Activated T-helper 1 cell treated with anti-CD3 and anti-CD28 coated beads, Interleukin-2, amount 50 U/mL, for 16 hours (primary cell): ENCODE data around the gene BCL2L11.

ENCODE experiments used
- DNase-seq, 2 donors: peaks; one replicate each; pipeline ENCODE4 v3.0.0-alpha.2; 2020; ENCODE audit warnings: low read depth in 1 of 2, low spot score in 1 of 2

The BCL2L11 gene

GRCh38 chr2:111168528-111169239 lies 48.0 kb downstream of the BCL2L11 start:
- peak in 1 of 2 donors; percentile 49 for DNase-seq

DNA sequence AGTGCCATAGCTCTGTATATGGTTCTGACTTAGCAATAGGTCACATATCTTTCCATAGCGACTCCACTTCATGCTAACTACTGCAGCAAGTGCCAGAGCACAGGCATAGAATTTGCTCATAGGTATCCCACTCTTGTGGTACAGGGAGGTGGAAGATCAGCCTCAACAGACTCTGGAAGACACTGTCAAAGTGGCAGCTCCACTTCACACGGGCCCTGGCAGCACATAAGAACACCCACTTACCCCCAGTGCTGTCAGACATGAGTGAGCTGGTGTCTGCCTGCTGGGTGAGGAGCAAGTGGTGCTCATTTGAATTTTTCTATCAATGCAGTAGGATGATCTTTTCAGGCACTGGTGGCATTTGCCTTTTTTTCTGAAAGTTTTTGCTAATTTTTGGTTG lies 48.6 kb downstream of the BCL2L11 start:
- DNase-seq: no peak

DNA sequence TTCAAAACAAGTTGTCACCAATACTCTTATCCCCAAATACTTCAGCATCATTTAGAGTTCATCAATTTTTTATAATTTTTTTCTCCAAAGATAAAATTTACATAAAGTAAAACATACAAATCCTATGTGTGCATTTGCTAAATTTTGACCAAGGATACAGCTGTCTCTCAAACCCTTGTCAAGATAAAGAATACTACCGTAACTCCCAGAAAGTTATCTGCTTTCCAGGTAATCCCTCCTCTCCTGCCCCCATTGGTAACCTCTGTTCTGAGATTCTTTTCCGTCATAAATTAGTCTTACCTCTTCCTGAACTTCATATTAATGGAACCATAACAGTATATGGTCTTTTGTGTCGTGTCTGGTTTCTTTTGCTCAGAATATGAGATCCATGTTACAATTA lies 49.2 kb downstream of the BCL2L11 start:
- no peak for DNase-seq

- DNase-seq: no peak
These were observed 50.7 kb downstream of the BCL2L11 start for GRCh38 chr2:111171337-111171930.

DNA sequence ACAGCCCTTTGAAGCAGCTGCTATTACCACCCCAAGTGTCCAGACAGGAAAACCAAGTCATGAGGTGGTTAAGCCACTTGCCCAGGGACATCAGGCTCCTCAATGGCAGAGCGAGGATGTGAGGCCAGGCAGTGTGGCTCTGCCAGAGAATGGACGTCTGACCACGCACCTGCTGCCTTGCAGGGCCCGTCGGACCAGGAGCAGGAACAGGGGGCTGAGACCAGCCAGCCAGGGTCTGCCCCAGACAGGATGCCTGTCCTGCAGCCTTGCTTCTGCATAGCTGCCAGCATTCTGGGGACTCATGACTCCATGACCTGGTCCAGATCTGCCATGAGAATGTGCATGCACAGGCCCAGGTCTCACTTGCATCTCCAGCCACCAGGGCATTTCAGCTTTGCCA lies 52.0 kb downstream of the BCL2L11 start:
- no peak for DNase-seq

- no peak for DNase-seq
These were observed 52.6 kb downstream of the BCL2L11 start for GRCh38 chr2:111173338-111173737.

DNA sequence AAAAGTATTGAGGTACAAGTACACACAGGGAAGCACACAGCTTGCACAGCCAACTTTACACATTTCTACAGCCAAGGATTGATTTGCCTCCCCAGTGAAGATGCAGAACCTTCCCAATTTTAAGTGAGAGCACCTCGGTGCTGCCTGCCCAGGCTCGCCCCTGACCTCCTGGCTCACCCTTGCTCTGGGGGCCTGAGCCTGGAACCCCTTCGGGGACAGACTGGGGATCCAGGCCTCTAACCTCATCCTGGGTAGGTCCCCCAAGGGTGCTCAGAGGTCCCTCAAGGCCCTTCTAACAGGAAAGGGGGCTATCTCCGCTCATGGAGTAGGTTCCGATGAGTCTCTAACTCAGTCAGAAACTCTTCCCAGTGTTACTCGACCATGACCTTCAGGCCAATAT lies 53.1 kb downstream of the BCL2L11 start:
- no peak for DNase-seq

GRCh38 chr2:111175615-111176014 lies 54.9 kb downstream of the BCL2L11 start:
- no peak for DNase-seq

DNA sequence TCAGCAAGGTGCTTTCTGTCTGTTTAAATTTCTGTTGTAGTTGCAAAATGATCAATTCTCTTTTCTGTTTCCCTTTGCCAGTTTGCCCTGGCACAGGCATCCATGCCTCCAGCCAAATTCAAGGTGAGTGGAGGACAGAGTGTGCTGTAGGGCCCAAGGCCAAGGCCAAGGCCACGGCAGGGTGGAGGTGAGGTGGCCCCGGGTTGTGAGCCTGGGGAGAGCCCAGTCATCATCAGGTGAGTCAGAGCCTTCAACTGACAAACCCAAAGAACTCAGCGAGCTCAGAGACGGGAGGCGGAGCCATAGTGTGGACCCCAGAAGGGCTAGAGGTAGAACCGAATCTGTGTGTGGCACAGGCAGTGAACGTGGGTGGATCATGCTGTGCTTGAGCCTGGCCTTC lies 55.7 kb downstream of the BCL2L11 start:
- no peak for DNase-seq

- DNase-seq: no peak
These were observed 56.2 kb downstream of the BCL2L11 start for GRCh38 chr2:111176867-111177266.

GRCh38 chr2:111178296-111178695 lies 57.6 kb downstream of the BCL2L11 start:
- DNase-seq: no peak

DNA sequence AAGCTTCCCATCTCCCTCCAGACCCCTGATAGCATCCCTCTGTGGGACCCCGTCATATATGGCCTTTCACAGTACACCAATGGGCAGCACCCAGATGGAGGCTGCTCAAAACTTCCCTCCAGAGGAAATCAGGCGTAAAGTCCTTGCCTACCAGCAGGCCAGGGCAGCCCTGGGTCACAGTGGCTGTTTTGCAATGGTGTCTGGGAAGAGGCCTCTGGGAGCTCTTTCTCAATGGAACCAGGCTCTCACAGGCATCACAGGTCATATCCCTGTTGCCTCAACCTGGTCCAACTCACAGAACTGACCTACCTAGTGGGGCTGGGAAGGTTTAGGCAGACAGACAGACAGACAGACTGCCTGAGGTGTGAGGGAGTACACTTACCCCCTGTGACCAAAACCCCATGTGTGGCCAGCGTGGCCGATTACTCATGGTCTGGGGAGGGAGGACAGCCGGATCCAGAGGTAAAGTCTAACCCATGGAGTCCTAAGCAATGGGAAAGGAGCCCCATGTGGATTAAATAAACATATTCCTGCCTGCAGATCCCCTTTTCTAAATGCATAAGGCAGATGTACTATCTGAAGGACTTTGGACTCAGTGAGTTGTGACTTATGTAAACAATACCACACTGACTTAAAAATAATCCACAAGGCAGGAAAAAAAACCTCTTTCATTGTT lies 58.2 kb downstream of the BCL2L11 start:
- no peak for DNase-seq

- DNase-seq: no peak
These were observed 61.4 kb downstream of the BCL2L11 start for GRCh38 chr2:111182121-111182520.

DNA sequence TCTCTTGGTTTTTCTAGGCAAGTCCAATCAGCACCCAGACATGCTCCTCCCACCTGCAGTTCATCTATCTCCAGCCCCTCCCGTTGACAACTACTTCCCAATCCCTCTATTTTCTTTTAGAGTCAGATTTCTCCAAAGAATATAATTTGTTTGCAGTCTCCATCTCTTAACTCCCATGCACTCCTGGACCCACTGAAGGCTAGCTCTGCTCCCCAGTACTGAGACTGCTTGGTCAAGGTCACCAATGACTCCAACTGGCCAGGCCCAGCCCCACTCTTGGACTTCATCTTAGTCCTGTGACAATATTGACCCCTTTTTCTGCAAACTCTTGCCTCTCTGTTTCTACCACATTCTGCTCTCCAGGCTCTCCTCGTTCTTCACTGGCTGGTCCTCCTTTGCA lies 62.0 kb downstream of the BCL2L11 start:
- no peak for DNase-seq

GRCh38 chr2:111184725-111185310 lies 64.1 kb downstream of the BCL2L11 start:
- no peak for DNase-seq

DNA sequence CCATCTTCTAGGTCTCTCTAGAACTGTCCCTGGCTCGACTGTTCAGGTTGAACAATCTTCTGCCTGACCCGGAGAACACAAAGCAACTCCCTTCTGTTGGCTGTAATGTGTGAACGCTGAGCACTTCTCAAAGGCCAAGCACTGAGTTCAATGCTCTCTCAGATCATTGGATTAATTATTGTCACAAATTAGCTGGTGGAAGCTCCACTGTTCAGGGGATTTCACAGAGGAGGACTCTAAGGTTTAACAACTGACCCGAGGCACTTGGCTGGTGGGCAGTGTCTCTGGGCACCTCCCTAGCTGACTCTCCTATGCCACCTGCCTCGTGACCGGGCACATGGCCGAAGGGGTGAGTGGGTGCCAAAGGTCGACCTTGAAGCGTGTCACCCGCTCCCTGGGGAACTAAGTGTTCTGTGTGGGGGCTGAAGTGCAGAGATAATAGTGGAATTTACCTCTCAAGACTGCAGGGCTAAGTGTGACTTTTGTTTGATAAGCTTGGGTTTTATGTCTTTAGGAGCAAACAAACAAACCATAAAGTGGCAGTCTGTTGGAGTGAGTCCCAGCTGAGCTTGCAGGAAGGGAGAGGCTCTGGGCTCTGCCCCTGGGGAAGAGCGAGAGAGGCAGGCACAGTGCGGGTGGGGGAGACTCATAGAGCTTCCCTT lies 64.8 kb downstream of the BCL2L11 start:
- no peak for DNase-seq

DNA sequence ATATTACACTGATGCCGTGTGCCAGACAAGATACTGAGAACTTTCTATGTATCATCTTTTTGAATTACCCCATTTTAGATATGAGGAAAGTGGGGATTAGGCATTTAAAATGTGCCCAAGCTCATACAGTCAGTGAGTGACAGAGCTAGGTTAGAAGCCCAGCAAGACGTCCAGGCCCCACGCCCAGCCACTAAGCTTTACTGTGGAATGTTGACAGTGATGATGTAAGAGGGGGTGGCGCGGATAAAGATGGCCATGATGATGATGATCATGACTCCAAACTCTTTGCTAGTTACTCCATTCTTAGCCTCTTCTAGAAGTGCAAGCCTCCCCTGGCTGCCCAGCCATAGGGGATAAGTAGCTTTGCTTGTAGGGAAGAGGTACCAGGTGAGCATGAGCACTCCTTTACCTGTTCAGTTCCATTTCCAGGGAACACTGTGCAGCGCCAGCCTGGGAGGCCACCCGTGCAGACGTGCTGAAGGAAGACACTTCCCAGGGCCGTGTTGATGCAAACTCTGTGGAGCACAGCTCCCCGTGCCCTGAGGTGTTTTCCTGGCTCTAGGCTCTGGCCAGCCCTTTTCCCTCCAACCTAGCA lies 65.5 kb downstream of the BCL2L11 start:
- DNase-seq: no peak

DNA sequence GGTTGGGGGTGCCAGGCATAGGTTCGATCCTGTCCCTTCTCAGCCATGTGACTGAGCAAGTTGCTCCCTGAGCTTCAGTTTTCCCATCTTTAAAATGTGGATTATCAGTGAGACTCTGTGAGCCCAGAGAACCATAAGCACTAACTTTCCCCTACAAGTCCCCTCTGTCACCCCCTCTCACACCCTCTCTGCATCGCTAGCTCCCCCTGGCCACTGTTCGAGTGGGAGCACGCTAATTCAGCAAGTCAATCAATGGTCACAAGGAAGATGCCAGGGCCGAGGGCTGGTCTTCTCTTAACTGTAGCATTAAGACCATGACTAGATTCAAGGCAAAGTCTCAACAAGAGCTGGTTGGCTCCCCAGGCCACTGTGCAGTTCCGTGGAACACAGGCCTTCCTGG lies 66.2 kb downstream of the BCL2L11 start:
- no peak for DNase-seq

- no peak for DNase-seq
These were observed 68.0 kb downstream of the BCL2L11 start for GRCh38 chr2:111188681-111189080.

DNA sequence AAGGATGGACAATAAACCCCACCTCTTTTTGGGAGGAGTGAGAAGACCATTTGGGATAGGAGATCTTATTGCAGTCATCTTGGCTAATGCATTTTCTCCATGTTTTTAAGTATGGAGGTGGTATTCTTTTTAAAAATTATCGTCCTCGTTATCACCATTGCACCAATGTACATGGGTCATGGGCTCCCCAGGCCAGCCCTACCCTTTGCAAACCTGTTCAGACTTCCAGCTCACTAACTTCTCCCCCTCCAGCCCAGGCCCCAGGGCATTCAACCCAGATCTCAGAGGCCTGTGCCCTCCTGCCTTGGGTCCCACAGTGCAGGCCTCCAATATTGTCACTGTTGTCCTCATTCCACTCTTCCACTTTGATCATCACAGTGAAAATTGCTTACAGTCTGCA lies 68.4 kb downstream of the BCL2L11 start:
- no peak for DNase-seq

DNA sequence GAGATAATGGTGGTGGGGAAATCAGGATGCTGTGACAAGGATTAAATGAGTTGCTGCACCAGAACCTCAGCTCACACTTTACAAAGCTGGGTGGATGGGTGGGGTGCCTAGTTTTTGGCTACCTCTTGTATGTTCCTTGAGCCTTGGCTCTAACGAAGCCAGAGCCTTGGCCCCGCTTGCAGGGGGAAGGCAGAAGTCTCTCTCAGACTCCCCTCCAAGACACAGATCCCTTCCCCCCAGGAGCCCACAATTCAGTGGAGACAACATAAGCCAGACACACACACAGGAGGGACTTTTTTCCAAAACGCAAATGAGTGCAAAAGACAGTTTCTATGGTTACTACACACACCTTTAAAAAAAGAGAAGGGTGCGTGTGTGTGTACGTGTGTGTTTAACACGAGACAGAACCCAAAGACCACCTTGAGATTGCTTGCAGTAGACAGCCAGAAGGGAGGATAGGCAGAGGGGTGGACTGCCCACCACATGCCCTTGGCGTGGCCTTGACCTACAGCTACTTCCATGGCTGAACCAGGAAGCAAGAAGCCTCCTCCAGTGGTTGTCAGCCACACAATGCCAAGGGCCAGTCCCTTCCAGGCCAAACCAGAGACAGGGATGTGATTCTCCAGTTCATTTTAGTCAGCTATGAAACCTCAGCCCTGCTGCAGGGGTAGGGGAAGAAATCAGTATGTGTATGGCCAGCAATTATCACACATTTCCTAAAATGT lies 70.3 kb downstream of the BCL2L11 start:
- DNase-seq: no peak
